Chondrocyte (in vitro differentiated cells): Measurements from ENCODE around the gene MYO10. TPM values are rescaled to one million over a fixed set of nuclear protein-coding genes. Genes with fewer than 3 reads are reported as not detected.

Experiments
- DNase-seq: peaks from one replicate; pipeline ENCODE4 v3.0.0; 2021; ENCODE audit warnings: mixed read lengths, low spot score
- H3K27ac Mint-ChIP-seq: one replicate; pipeline ENCODE4 v1.8.0; 2021; ENCODE audit warnings: mild to moderate bottlenecking, moderate library complexity, mixed read lengths; ENCODE audit not compliant: unreplicated experiment
- H3K27me3 Mint-ChIP-seq: 2 replicates; pipeline ENCODE4 v1.8.0; 2021; ENCODE audit warnings: low read depth, mixed read lengths
- H3K36me3 Mint-ChIP-seq: 2 replicates; pipeline ENCODE4 v1.8.0; 2021; ENCODE audit warnings: low read depth, mixed read lengths
- H3K4me1 Mint-ChIP-seq: 2 replicates; pipeline ENCODE4 v1.8.0; 2021; ENCODE audit warnings: low read depth, mild to moderate bottlenecking, mixed read lengths
- H3K4me3 Mint-ChIP-seq: one replicate; pipeline ENCODE4 v1.8.0; 2021; ENCODE audit warnings: mild to moderate bottlenecking, moderate library complexity, mixed read lengths; ENCODE audit not compliant: unreplicated experiment
- H3K9me3 Mint-ChIP-seq: 2 replicates; pipeline ENCODE4 v1.8.0; 2021; ENCODE audit warnings: low read depth, mixed read lengths
- CTCF ChIP-seq: fragments of 200-600 bp; sonication (generic); IDR thresholded peaks from 2 replicates; pipeline ENCODE4 v1.5.0; 2021; ENCODE audit warnings: antibody characterized with exemption, mild to moderate bottlenecking, moderate library complexity
- total RNA-seq: library from RNA; stranded (reverse); gene quantifications from 3 replicates; pipeline ENCODE4 v1.2.1, GENCODE V29; 2021

MYO10 gene
- total RNA-seq, 1 donor from 2014 or later, result 51.9 TPM

GRCh38 chr5:16857635-16858034 is 78.5 kb downstream of the MYO10 start:
- Mint-ChIP-seq H3K4me1 (peaks cover 26% of the 10 kb centered on the region), H3K27ac (no peak overlapping the region)

GRCh38 chr5:16856531-16856930 is 79.6 kb downstream of the MYO10 start:
- H3K4me1 Mint-ChIP-seq, result peaks cover 28% of the 10 kb centered on the region
- no peak for DNase-seq
- H3K4me3 Mint-ChIP-seq, result no peak overlapping the region
- no peaks in the 10 kb centered on the region for H3K9me3 Mint-ChIP-seq
- no peak for TF ChIP-seq CTCF
- no peak overlapping the region for H3K27ac Mint-ChIP-seq
- H3K27me3 Mint-ChIP-seq, result no peaks in the 10 kb centered on the region
- H3K36me3 Mint-ChIP-seq, result peaks cover 1% of the 10 kb centered on the region

More at GRCh38 chr5:16857635-16858034, 78.5 kb downstream of the MYO10 start:
- TF ChIP-seq CTCF, result no peak
- H3K4me3 Mint-ChIP-seq, result no peak overlapping the region
- peaks cover 1% of the 10 kb centered on the region for H3K36me3 Mint-ChIP-seq
- no peaks in the 10 kb centered on the region for H3K9me3 Mint-ChIP-seq
- no peaks in the 10 kb centered on the region for H3K27me3 Mint-ChIP-seq
- DNase-seq, result no peak

- H3K9me3 Mint-ChIP-seq, result no peaks in the 10 kb centered on the region
- no peaks in the 10 kb centered on the region for H3K27me3 Mint-ChIP-seq
- no peak for TF ChIP-seq CTCF
- no peak for DNase-seq
- no peak overlapping the region for H3K27ac Mint-ChIP-seq
- H3K4me3 Mint-ChIP-seq, result no peak overlapping the region
- H3K4me1 Mint-ChIP-seq, result peaks cover 34% of the 10 kb centered on the region
- H3K36me3 Mint-ChIP-seq, result peaks cover 1% of the 10 kb centered on the region
Observed at GRCh38 chr5:16855898-16856297, 80.2 kb downstream of the MYO10 start.

DNA sequence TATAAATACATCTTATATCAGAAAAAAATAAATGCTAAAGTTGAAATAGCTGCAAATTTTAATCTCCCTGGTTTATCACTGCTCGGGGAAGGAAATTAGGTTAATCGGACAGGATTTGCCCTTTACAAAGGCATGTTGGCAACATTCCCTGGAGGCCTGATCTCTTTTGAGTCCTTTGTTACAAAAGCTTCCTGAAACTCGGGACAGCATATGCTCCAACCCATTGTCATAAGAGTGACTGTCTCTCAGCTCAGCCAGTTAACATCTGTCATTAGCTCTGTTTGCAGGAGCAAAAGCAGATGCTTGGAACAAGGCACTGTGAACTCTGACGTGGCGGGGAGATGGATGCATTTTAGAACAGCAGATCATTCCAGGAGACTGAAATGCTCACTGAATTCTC is 80.6 kb downstream of the MYO10 start:
- Mint-ChIP-seq H3K27ac (no peak overlapping the region), H3K27me3 (no peaks in the 10 kb centered on the region), H3K4me1 (peaks cover 37% of the 10 kb centered on the region), H3K9me3 (no peaks in the 10 kb centered on the region), H3K36me3 (peaks cover 1% of the 10 kb centered on the region), H3K4me3 (no peak overlapping the region)
- no peak for DNase-seq
- TF ChIP-seq CTCF, result no peak

- Mint-ChIP-seq H3K4me1 (peaks cover 36% of the 10 kb centered on the region), H3K4me3 (no peak overlapping the region), H3K27me3 (no peaks in the 10 kb centered on the region), H3K9me3 (no peaks in the 10 kb centered on the region), H3K36me3 (no peaks in the 10 kb centered on the region), H3K27ac (no peak overlapping the region)
- TF ChIP-seq CTCF, result no peak
- no peak for DNase-seq
Observed at GRCh38 chr5:16854351-16854750, 81.7 kb downstream of the MYO10 start.
